Spleen (tissue), 7 donors: ENCODE measurements around the gene ZDHHC3.

Experiments
- POLR2A ChIP-seq, 3 donors: fragments of 450-650 bp; IDR thresholded peaks; one replicate each; pipeline ENCODE4 v1.5.1; 2017; ENCODE audit warnings: antibody characterized with exemption in 3 of 3, mild to moderate bottlenecking in 1 of 3
- TF ChIP-seq, protein P1 (sequence below), 11 experiments: fragments of 200-600 bp in 7 of 11; fragments of 450-650 bp in 4 of 11; sonication (generic) in 4 of 11; IDR thresholded peaks in 8 of 11; conservative IDR thresholded peaks in 3 of 11; 1 replicate in 7 of 11; 2 replicates in 4 of 11; pipeline versions ENCODE4 v1.4.0 to v1.8.0; 2016 to 2021; ENCODE audit warnings: antibody characterized with exemption in 11 of 11, inconsistent platforms in 4 of 11, mild to moderate bottlenecking in 1 of 11
- donor health status: DM: no; HTN: no; CAD: no; lungs with moderate emphysema.
- donor health status: DM: no; HTN: no; CAD: no.
- donor health status: DM: no; HTN: no; CAD: no.

DNA sequence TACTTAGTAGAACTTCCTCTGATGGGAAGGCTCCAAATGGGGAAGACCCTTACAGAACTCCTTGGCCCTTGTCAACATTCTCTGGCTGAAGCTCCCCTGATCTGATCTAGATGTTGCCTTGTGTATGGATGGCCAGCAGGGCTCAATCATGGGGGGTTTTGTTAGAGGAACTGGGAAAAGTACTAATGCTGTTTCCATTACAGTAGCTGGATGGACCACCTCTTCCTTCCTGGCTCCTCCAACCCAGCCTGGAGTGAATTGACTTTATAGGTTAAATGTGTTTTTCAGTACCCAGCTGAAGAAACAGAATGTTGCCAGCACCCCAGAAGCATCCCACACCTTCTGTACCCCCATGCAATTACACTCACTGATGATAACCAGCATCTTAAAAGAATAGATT lies 27.4 kb upstream of the ZDHHC3 start:
- TF ChIP-seq, protein P1, sequence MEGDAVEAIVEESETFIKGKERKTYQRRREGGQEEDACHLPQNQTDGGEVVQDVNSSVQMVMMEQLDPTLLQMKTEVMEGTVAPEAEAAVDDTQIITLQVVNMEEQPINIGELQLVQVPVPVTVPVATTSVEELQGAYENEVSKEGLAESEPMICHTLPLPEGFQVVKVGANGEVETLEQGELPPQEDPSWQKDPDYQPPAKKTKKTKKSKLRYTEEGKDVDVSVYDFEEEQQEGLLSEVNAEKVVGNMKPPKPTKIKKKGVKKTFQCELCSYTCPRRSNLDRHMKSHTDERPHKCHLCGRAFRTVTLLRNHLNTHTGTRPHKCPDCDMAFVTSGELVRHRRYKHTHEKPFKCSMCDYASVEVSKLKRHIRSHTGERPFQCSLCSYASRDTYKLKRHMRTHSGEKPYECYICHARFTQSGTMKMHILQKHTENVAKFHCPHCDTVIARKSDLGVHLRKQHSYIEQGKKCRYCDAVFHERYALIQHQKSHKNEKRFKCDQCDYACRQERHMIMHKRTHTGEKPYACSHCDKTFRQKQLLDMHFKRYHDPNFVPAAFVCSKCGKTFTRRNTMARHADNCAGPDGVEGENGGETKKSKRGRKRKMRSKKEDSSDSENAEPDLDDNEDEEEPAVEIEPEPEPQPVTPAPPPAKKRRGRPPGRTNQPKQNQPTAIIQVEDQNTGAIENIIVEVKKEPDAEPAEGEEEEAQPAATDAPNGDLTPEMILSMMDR (IDR thresholded peaks at IDR 0.05 in 8 of 11, conservative IDR thresholded peaks at IDR 0.05 in 3 of 11), result no peak
- TF ChIP-seq POLR2A (IDR thresholded peaks at IDR 0.05), result no peak
